ENCODE measurements around the gene KCNJ12. TPM values are rescaled to one million over a fixed set of nuclear protein-coding genes. Genes with fewer than 3 reads are reported as not detected.
A peak's percentile ranks its signal among the peaks of the same experiment; 100 is the strongest.

KCNJ12 gene
- total and polyA plus RNA-seq, 2 of the 4 experiments (the other 2 are of a cell fraction), result under 0.01 to 0.10 TPM

DNA sequence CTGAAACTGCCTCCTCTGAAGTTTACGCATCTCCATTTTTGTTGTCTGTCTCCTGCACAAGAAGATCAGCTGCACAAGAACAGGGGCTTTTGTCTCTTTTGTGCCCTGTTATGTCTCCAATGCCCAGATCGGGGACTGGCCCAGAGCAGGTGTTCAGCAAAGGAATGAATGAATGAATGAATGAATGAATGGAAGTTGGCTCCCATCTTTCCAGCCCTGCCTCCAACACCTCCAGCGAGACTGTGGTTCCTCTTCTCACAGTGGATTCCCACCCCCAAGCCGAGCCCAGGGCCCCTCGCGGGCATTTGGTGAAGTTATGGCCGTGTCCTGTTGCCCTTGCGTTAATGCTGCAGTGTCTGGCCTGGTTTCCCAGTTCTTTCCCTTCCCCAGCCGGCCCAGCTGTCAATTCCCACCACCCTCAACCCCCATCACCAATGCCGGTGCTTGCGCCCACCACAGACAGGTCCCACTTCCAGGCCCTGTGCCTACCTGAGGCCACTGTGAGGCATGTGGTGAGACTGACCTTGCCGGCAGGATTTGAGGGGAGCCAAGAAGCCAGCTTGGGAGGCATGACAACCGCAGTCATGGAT lies 21.3 kb upstream of the KCNJ12 start:
- no peak for TF ChIP-seq POLR2A (IDR thresholded peaks at IDR 0.05; ENCODE audit: low read depth, low read length)
- TF ChIP-seq CHD1 (IDR thresholded peaks at IDR 0.05; ENCODE audit: low read depth, low read length), result no peak
- no peak for TF ChIP-seq NFE2L2 (IDR thresholded peaks at IDR 0.05; ENCODE audit: low read depth, low read length)
- no peak for TF ChIP-seq RCOR1 (IDR thresholded peaks at IDR 0.05; ENCODE audit: insufficient replicate concordance, low read length)
- TF ChIP-seq MAZ (IDR thresholded peaks at IDR 0.05; ENCODE audit: borderline replicate concordance, low read depth, low read length), result no peak
- TF ChIP-seq, protein P1, sequence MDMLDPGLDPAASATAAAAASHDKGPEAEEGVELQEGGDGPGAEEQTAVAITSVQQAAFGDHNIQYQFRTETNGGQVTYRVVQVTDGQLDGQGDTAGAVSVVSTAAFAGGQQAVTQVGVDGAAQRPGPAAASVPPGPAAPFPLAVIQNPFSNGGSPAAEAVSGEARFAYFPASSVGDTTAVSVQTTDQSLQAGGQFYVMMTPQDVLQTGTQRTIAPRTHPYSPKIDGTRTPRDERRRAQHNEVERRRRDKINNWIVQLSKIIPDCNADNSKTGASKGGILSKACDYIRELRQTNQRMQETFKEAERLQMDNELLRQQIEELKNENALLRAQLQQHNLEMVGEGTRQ (IDR thresholded peaks at IDR 0.05; ENCODE audit: low read depth, low read length), result no peak
- TF ChIP-seq SMC3 (IDR thresholded peaks at IDR 0.05; ENCODE audit: low read depth, low read length), result no peak
- TF ChIP-seq, protein P2, sequence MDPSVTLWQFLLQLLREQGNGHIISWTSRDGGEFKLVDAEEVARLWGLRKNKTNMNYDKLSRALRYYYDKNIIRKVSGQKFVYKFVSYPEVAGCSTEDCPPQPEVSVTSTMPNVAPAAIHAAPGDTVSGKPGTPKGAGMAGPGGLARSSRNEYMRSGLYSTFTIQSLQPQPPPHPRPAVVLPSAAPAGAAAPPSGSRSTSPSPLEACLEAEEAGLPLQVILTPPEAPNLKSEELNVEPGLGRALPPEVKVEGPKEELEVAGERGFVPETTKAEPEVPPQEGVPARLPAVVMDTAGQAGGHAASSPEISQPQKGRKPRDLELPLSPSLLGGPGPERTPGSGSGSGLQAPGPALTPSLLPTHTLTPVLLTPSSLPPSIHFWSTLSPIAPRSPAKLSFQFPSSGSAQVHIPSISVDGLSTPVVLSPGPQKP (IDR thresholded peaks at IDR 0.05; ENCODE audit: borderline replicate concordance, low read depth, low read length), result no peak
- TF ChIP-seq BHLHE40 (IDR thresholded peaks at IDR 0.05; ENCODE audit: low read depth, low read length), result no peak
- no peak for TF ChIP-seq FOS (IDR thresholded peaks at IDR 0.05; ENCODE audit: low read depth, low read length)
- no peak for TF ChIP-seq MAFK (IDR thresholded peaks at IDR 0.05; ENCODE audit: low read depth, low read length)
- intact Hi-C loops (cut with micrococcal nuclease), result no loop called here

More for the DNA sequence above, 21.3 kb upstream of the KCNJ12 start:
- Histone ChIP-seq H3K4me2 (ENCODE audit: low read depth, low read length) (no peak overlapping the region), H3K9ac (ENCODE audit: low read depth, low read length) (no peak overlapping the region), H3K4me3 (ENCODE audit: insufficient read depth, low read depth, low read length) (no peak overlapping the region), H3K23ac (ENCODE audit: low read depth, low read length) (no peak overlapping the region), H3K4me1 (ENCODE audit: control insufficient read depth, insufficient read depth, low read length) (no peaks in the 10 kb centered on the region), H4K20me1 (ENCODE audit: insufficient read depth, low read length) (no peaks in the 10 kb centered on the region), H3K36me3 (ENCODE audit: control insufficient read depth, insufficient read depth, low read length) (no peaks in the 10 kb centered on the region), H2BK120ac (ENCODE audit: low read depth, low read length) (no peak overlapping the region), H2BK5ac (ENCODE audit: low read depth, low read length, poor library complexity, severe bottlenecking) (no peak overlapping the region), H3K56ac (ENCODE audit: extremely low read depth, insufficient read depth, low read length) (no peak overlapping the region), H3K18ac (ENCODE audit: low read depth, low read length) (no peak overlapping the region), H3K14ac (replicated peaks; ENCODE audit: low read depth, low read length) (no peak overlapping the region), H4K5ac (ENCODE audit: low read depth, low read length) (no peak overlapping the region), H3K4ac (ENCODE audit: low read depth, low read length) (no peak overlapping the region), H2BK20ac (ENCODE audit: low read depth, low read length) (no peak overlapping the region), H2BK15ac (ENCODE audit: low read depth, low read length) (no peak overlapping the region), H3K9me3 (ENCODE audit: control insufficient read depth, insufficient read depth, low read length) (no peaks in the 10 kb centered on the region), H3K79me1 (ENCODE audit: low read depth in 1 of 2, low read length in 2 of 2) (no peaks in the 10 kb centered on the region), H4K8ac (ENCODE audit: low read depth in 2 of 2, low read length in 2 of 2) (no peak overlapping the region), H3K27me3 (ENCODE audit: control insufficient read depth, insufficient read depth, low read length) (peaks cover 27% of the 10 kb centered on the region; the same call in 1 of the 2 replicates), H2AK9ac (replicated peaks; ENCODE audit: low read depth, low read length, poor library complexity) (no peak overlapping the region), H3K27ac (ENCODE audit: insufficient read depth, low read length) (no peak overlapping the region), H4K91ac (ENCODE audit: insufficient read depth, low read depth, low read length) (no peak overlapping the region), H2AK5ac (ENCODE audit: low read depth, low read length) (no peak overlapping the region), H3K9me1 (ENCODE audit: insufficient read depth, low read length) (no peaks in the 10 kb centered on the region), H2AFZ (replicated peaks; ENCODE audit: low read length, poor library complexity) (peak overlapping the region; percentile 15)
- BruUV-seq (replicated peaks), result no TSS peak
- in situ Hi-C loops (cut with MboI; ENCODE audit: low sequenced_read_pairs), result no loop called here
- dilution Hi-C loops (cut with HindIII; ENCODE audit: low sequenced_read_pairs, unreplicated experiment), result no loop called here
- POLR2A ChIA-PET (ENCODE audit: unreplicated experiment), result no interaction called here
- ATAC-seq (ENCODE audit: low read depth), result no peak
- CTCF ChIA-PET, result no interaction called here
- 78% methylated on average over 7 of the region's 13 CpGs; no CpG with 5 or more reads in 1 of the 2 experiments for WGBS, 2 experiments (ENCODE audit: extremely low coverage in 2 of 2, insufficient read length in 1 of 2)
- DNase-seq, result no peak
